GM21529 (cell line): ENCODE measurements around the gene RNASE8.

Experiments used
- ATAC-seq: cut with Tn5 transposase; IDR thresholded peaks from one replicate; pipeline ENCODE4 v1.9.1; 2021; ENCODE audit not compliant: unreplicated experiment

Gene RNASE8

DNA sequence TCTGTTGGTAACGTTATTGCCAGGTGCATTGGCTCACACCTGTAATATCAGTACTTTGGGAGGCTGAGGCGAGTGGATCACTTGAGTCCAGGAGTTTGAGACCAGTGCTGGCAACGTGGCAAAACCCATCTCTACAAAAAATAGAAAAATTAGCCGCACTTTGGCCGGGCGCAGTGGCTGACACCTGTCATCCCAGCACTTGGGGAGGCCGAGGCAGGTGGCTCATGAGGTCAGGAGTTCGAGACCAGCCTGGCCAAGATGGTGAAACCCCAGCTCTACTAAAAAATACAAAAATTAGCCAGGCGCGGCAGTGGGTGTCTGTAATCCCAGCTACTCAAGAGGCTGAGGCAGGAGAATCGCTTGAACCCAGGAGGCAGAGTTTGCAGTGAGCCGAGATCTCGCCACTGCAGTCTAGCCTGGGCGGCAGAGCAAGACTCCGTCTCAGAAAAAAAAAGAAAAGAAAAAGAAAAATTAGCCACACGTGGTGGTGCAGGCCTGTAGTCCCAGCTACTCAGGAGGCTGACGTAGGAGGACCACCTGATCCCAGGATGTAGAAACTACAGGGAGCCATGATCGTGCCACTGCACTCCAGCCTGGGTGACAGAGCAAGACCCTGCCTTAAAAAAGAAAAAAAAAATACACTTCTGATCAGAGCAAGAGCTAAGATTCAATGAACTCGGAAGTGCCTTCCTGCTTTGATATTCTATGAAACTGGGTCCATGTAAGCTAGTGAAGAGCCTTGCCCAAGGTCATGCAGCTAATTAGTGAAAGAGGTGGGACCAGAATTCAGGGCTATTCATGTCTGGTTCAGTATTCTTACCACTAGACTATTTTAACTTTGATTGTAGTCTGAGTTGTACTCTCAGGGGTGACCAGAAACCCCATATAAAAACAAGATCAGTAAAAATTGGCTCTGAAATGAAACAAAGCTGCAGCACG is 4.2 kb upstream of the RNASE8 start:
- ATAC-seq: no peak

GRCh38 chr14:21054123-21054767 is 3.4 kb upstream of the RNASE8 start:
- no peak for ATAC-seq

- no peak for ATAC-seq
Measured at GRCh38 chr14:21054768-21055145, 2.9 kb upstream of the RNASE8 start.

DNA sequence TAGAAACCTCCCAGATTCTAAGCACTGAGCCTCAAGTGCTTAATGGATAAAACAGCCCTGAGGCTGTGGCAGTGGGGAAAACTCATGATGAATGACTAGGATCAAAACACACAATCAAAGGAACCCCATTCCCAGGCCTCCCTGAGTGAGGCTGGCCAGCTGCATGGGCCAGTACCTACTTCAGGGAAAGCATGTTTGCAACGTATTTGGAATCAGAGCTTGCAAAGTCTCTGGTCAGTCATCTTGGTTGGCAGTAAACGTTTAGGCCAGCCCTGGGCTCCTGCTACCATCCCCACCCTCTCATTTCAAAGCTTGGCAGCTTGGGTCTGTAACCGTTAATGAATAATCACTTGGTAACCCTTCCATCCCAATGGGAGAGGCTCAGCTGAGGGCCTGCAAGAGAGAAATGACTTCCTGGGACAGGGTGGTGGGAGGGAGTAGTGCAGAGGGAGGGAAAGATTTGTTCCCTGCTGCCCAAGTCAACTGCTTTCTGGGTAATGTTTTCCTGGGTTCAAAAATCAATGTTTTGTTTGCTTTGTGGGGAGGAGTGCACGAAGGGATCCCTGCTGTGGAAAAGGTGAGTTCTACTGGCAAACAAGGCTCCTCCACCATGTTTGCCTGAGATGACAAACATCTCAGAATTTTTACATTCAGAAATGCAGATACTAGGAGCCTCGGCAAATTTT is 2.0 kb upstream of the RNASE8 start:
- ATAC-seq: no peak

GRCh38 chr14:21056520-21057163 is 980 bp upstream of the RNASE8 start:
- no peak for ATAC-seq

- ATAC-seq: no peak
Measured at GRCh38 chr14:21058903-21059302, 1.3 kb downstream of the RNASE8 start.

DNA sequence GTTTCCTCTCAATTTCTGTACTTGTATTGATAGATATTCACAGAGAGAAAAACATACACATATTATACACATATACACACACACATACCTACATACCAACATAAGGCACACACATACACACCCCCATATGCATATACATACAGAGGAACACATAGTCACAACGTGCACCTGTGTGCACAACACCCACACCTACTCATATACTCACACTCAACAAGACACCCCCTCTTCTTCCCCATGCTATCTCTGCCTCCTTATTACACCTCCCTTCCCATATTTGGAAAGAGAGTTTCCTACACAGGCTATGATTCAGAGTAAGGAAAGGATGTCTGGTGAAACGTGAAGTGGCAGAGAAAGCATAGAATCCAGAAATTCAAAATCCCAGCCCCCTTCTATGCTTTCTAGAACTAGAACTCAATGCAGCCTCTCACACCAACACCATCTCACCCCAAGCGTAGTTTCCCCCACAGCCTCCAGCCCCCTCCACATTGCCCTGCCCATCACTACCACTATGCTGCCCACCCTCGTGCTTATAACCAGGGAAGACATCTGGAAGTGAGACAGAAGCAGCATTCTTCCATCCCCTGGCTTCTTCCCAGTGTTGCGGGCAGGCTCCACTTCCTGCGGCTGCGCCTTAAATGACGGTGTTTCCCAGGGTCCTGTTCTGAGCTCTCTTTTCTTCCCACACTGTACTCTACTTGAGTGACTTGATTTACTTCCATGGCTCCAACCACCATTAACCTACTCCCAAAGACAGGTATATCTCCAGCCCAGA is 2.4 kb downstream of the RNASE8 start:
- ATAC-seq: no peak

DNA sequence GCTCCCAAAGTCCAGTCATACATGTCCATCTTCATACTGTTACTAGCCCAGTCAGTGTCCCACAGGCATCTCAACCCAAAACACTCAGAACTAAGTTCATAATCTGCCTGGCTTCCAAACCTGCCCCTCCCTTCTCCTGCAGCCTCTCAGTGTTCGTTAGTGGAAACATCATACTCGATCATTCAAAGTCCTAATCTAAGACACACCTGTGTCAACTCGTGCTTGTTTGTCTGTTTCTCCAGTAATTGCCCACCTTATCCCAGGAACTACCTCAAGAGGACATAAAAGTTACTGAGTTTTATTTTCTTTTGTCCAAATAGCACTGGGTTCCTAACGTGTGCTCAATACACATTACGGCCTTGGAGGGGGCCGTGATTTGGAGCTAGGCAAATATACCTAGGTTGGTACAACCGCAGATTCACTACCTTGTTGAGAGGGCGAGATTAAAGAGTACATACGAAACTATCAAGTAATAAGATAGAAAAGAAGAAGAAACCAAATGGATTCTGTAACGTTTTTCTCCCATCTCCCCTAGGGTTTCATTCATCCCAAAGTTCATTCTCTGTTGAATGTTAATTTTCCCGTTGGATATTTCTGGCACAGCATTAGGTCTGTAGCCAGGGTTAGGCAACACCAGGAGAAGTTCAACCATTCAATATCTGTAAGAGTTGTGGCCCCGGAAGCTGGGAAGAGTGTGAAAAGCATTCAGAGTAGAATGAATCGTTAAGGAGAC is 3.2 kb downstream of the RNASE8 start:
- no peak for ATAC-seq

DNA sequence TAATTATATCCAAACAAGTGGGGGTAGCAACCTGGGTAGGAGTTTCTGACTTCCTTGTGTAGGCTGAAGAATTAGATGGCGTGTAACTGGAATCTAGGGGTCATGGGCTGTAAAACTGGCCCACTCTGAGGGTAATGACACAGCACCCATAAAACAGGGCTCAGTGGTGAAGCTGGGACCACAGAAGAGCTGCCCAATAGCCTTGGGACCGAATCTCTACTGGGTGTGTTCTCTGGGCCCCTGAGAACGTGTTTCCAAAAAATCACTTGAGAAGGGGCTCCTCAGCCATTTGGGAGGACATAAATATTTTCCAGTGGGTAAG is 3.7 kb downstream of the RNASE8 start:
- no peak for ATAC-seq

DNA sequence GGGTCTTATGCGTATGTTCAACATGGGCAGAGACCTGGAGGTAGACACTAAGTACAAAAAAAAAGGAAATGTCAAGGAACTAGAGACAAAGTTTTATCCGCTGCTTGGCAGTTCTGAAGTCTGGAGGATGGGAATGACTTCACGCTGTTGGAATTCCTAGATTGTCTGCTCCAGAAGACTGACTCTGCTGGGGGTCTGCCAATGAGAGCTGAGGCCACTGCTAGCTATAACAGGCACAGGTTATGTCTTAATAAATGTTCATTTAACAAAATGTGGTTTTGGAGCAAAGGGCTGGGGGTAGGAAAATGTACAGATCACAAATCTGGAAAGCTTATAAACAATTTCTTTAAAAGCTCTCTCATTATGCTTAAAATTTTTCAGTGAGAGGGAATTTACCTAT is 5.9 kb downstream of the RNASE8 start:
- ATAC-seq: no peak

- no peak for ATAC-seq
Measured at GRCh38 chr14:21066882-21067502, 9.4 kb downstream of the RNASE8 start.

DNA sequence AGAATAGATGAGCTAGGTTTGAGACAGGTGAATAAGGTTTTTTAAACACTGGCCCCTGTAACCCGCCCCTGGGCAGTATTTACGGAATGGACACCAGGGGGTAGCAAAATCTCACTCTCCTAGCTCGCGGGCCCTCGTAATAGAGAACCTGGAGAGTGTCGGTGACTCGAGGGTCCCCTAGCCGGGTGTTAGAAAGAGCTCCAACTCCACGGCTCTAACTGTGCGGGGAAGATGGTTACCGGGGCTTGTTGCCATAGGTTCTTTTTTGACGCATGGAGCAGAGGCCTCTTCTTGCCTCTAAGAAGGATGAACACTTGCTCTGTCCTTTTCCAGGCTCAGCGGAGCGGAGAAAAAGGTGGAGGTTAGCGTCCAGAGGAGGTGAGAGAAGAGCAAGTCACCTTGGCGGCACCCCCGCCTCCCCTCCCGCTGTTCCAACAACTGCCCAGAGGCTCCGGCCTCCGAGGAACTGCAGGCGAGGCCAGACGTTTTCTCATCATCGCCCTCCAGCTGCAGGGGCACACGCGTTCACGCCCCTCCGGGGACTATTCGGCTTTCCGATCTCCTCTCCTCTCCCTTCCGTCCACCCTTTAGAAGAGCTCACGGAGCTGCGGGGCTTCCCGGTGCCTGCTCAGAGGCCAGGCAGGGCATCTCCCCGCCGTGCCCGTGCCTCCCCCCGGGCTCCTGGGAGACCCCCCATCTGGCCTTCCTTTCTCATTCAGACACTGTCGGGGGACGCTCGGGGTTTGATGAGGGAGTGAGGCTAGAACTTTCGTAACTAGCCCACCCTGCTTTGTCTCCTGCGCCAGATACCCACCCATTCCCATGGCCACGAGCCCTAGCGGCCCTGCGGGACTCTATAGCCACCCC is 11.1 kb downstream of the RNASE8 start:
- no peak for ATAC-seq

GRCh38 chr14:21069388-21070082 is 11.9 kb downstream of the RNASE8 start:
- no peak for ATAC-seq

- no peak for ATAC-seq
Measured at GRCh38 chr14:21070083-21070609, 12.5 kb downstream of the RNASE8 start, which contains the start of gene ARHGEF40. TSS of gene ARHGEF40 (plus strand) at chr14:21070304. CDS start at chr14:21070397, 93 bp downstream.

DNA sequence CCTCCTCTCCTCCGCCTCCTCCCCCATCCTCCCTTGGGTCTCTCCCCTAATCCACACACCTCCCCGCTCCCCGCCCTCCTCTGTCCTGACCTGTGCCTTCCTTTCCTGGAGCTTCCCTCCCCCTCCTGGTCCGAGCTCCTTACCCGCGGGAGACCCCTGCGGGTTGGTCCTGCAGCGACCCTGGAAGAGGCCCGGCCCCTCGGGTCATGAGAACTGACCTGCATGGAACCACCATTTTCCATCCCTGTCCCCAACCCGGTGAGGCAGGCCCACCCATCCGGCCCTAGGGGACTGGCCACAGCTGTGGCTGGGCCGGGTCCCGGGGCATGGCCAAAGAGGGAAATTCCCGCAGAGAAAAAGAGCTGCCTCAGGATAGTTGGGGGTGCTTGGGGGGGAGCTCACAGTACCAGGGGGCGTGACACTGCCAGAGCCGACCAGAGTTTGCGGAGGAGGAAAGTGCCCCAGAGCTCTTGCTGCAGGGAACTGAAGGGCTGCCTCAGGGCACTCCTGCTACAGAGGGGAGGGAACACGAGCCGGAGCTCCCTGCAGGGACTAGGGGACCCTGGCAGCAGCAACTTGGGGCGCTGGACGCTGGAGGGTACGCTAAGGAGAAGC is 13.1 kb downstream of the RNASE8 start:
- no peak for ATAC-seq

- ATAC-seq: peak; percentile 81
Measured at GRCh38 chr14:21071225-21072030, 13.8 kb downstream of the RNASE8 start.
